Right lobe of liver (tissue), 6 donors: ENCODE data around the gene UNKL. TPM values are rescaled to one million over a fixed set of nuclear protein-coding genes. Genes with fewer than 3 reads are reported as not detected.
A peak's percentile ranks its signal among the peaks of the same experiment; 100 is the strongest.
"Not testable (repeated sequence)": the region's sequence is repeated elsewhere in the genome, so short reads cannot be mapped to it uniquely, and the experiment has no call there.

Experiments used
- ATAC-seq, 4 donors: fragments of 200-7000 bp; cut with Tn5 transposase; one replicate each; pipeline ENCODE4 v1.9.1; 2020; ENCODE audit warnings: mild to moderate bottlenecking in 4 of 4, moderate library complexity in 4 of 4
- DNase-seq, 3 donors: peaks; one replicate each; pipeline ENCODE4 v3.0.0-alpha.2; 2020
- H3K27ac ChIP-seq, 3 donors: fragments of 200-600 bp; one replicate each; pipeline ENCODE4 v1.8.0; 2022
- H3K27me3 ChIP-seq, 2 donors: fragments of 200-600 bp; one replicate each; pipeline ENCODE4 v1.8.0; 2022
- H3K36me3 ChIP-seq, 4 donors: fragments of 200-600 bp; sonication (generic) in 1 of 4; one replicate each; pipeline versions ENCODE4 v1.5.1 to v1.8.0; 2017 to 2022; ENCODE audit warnings: control low read depth in 1 of 4
- H3K4me1 ChIP-seq, 4 donors: fragments of 200-600 bp; sonication (generic) in 1 of 4; one replicate each; pipeline versions ENCODE4 v1.5.1 to v1.8.0; 2017 to 2022; ENCODE audit warnings: control low read depth in 1 of 4
- H3K4me3 ChIP-seq, 3 donors: fragments of 200-600 bp; one replicate each; pipeline ENCODE4 v1.8.0; 2022
- H3K9me3 ChIP-seq, 4 donors: fragments of 200-600 bp; sonication (generic) in 1 of 4; one replicate each; pipeline versions ENCODE4 v1.5.1 to v1.8.0; 2017 to 2022; ENCODE audit warnings: control low read depth in 1 of 4
- POLR2A ChIP-seq: fragments of 450-650 bp; IDR thresholded peaks from one replicate; pipeline ENCODE4 v1.6.1; 2017; ENCODE audit warnings: antibody characterized with exemption, mild to moderate bottlenecking
- WGBS: methylation state at CpG from one replicate; pipeline ENCODE4 v1.1.6; 2018; ENCODE audit warnings: low coverage, low lambda C conversion rate; ENCODE audit not compliant: insufficient coverage; ENCODE audit errors: missing lambda C conversion rate; 5-methylcytosine and 5-hydroxymethylcytosine counted together
- intact Hi-C, 2 donors: fragments of 100-400 bp; cut with DNase I; formaldehyde crosslinking; loops; one replicate each; pipeline versions ENCODE4 v1.11.2 to v1.14.1; 2022
- total RNA-seq, 6 experiments: library from RNA; depleted of rRNA in 2 of 6; stranded (reverse); fragments of >200 nt in 2 of 6; fragmentation: NEBNext Ultra II Directional in 3 of 6; extraction: Animal tissue kit (Norgen Biotek cat#: 25700) in 3 of 6; gene quantifications; one replicate each; pipeline versions ENCODE4 v1.1.0 to v1.2.4, GENCODE V29; 2016 to 2023
- TF ChIP-seq, protein P1 (sequence below), 4 donors: fragments of 200-600 bp in 3 of 4; fragments of 450-650 bp in 1 of 4; IDR thresholded peaks; one replicate each; pipeline versions ENCODE4 v1.5.1 to v1.8.0; 2016 to 2022; ENCODE audit warnings: antibody characterized with exemption in 4 of 4, mild to moderate bottlenecking in 2 of 4
- donor health status: DM: no; HTN: yes; CAD: no.
- donor health status: DM: no; HTN: no; CAD: no.
- donor health status: DM: no; HTN: no; CAD: no.
- donor health status: DM: no; HTN: yes; CAD: no.
- donor health status: DM: no; HTN: yes; CAD: no.

UNKL gene
- total RNA-seq, 6 experiments from 2014 or later: 9.0 to 14.2 (median 12.0) TPM

GRCh38 chr16:1331712-1332617, 82.5 kb downstream of the UNKL start:
- intact Hi-C loops: no loop called here
- H3K27me3 ChIP-seq: peaks cover 0 to 8% of the 10 kb centered on the region in 2 donors
- WGBS: 6% methylated on average over 13 of the region's 34 CpGs
- peaks cover 0 to 24% (median 9%) of the 10 kb centered on the region in 4 donors for H3K4me1 ChIP-seq
- ATAC-seq (peak; percentile 63 to 70 (median 70)), DNase-seq (peak in 2 of 3 donors; percentile 65 to 77)
- H3K4me3 ChIP-seq: peak overlapping the region in 2 of 3 donors; percentile 11 to 39
- TF ChIP-seq POLR2A: peak; percentile 43
- TF ChIP-seq, protein P1, sequence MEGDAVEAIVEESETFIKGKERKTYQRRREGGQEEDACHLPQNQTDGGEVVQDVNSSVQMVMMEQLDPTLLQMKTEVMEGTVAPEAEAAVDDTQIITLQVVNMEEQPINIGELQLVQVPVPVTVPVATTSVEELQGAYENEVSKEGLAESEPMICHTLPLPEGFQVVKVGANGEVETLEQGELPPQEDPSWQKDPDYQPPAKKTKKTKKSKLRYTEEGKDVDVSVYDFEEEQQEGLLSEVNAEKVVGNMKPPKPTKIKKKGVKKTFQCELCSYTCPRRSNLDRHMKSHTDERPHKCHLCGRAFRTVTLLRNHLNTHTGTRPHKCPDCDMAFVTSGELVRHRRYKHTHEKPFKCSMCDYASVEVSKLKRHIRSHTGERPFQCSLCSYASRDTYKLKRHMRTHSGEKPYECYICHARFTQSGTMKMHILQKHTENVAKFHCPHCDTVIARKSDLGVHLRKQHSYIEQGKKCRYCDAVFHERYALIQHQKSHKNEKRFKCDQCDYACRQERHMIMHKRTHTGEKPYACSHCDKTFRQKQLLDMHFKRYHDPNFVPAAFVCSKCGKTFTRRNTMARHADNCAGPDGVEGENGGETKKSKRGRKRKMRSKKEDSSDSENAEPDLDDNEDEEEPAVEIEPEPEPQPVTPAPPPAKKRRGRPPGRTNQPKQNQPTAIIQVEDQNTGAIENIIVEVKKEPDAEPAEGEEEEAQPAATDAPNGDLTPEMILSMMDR (IDR thresholded peaks at IDR 0.05): no peak
- no peaks in the 10 kb centered on the region for H3K36me3 ChIP-seq
- H3K27ac ChIP-seq: peak overlapping the region in 2 of 3 donors; percentile 37 to 46
- no peaks in the 10 kb centered on the region for H3K9me3 ChIP-seq

DNA sequence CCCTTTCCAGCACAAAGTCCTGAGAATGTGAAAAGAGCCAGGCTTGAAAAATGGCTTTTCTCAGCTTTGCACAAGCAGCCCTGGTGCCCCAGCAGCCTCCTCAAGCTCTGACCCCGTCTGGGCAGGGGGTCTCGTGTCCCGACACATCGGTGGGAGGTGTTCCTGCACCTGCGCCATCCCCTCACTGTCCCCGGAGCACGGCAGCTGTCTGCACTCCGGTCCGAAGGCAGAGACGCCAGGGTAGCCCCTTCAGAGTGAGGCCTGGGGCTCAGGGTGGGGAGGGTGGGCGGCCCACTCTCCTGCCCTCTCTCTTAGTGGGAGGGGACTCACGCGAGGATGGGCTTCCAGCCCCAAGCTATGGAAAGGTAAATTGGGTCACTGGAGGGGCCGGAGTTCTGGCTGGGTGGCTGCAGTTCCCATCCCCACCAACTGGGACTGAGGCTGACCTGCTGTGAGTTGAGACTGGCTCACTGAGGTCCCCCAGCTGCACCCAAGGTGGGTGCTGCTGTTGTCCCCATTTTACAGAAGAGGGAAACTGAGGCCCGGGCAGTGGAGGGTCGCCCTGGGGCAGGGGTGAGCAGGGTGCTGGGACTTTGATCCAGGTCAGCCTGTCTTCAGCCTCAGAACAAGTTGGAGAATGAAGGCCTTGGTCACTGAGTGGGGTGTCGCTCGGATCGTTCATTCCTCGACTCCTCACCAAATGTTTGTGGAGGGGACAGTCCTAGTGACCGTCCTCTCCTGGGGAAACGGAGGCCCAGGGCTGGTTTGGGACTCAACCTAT, 83.4 kb downstream of the UNKL start:
- peaks cover 0 to 24% (median 9%) of the 10 kb centered on the region in 4 donors for H3K4me1 ChIP-seq
- H3K27ac ChIP-seq: peak overlapping the region in 2 of 3 donors; percentile 37 to 46
- TF ChIP-seq, protein P1 (IDR thresholded peaks at IDR 0.05): no peak
- TF ChIP-seq POLR2A: no peak
- intact Hi-C loops: no loop called here
- no peaks in the 10 kb centered on the region for H3K9me3 ChIP-seq
- peak overlapping the region in 2 of 3 donors; percentile 11 to 39 for H3K4me3 ChIP-seq
- H3K36me3 ChIP-seq: no peaks in the 10 kb centered on the region
- H3K27me3 ChIP-seq: peaks cover 0 to 8% of the 10 kb centered on the region in 2 donors
- ATAC-seq: no peak
- 51% methylated on average over 9 of the region's 22 CpGs for WGBS
- no peak for DNase-seq

- ATAC-seq (no peak), DNase-seq (no peak)
- peaks cover 0 to 24% (median 9%) of the 10 kb centered on the region in 4 donors for H3K4me1 ChIP-seq
- TF ChIP-seq, protein P1 (IDR thresholded peaks at IDR 0.05): peak in 3 of 4 donors; percentile 27 to 38 (median 30)
- TF ChIP-seq POLR2A: no peak
- intact Hi-C loops: no loop called here
- no peaks in the 10 kb centered on the region for H3K9me3 ChIP-seq
- no peak overlapping the region for H3K4me3 ChIP-seq
- H3K36me3 ChIP-seq: peaks cover 0 to 2% (median 0%) of the 10 kb centered on the region in 4 donors
- H3K27ac ChIP-seq: no peak overlapping the region
- peaks cover 0 to 8% of the 10 kb centered on the region in 2 donors for H3K27me3 ChIP-seq
- WGBS: 61% methylated on average over 8 of the region's 17 CpGs
These were observed 84.1 kb downstream of the UNKL start for GRCh38 chr16:1330260-1330914.

DNA sequence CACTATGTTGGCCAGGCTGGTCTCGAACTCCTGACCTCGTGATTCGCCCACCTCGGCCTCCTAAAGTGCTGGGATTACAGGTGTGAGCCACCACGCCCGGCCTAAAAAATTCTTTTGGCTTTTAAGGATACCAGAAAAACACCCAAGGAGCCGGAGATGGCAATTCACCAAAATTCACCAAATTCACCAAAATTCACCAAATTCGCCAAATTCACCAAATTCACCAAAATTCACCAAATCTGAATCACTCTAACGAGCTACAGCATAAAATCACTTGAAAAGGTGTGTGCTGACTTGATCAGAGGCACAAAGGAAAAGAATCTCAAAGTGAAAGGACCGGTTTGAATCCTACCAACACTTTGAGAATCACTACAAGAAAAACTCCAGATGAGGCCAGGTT, 85.5 kb downstream of the UNKL start:
- H3K36me3 ChIP-seq: peaks cover 0 to 14% (median 7%) of the 10 kb centered on the region in 4 donors
- intact Hi-C loops, DNase-seq, ATAC-seq, H3K27me3 ChIP-seq, H3K9me3 ChIP-seq, H3K4me3 ChIP-seq, H3K27ac ChIP-seq: not testable (repeated sequence)
- peaks cover 0 to 23% (median 9%) of the 10 kb centered on the region in 4 donors for H3K4me1 ChIP-seq
- 86% methylated on average over 6 of the region's 10 CpGs for WGBS

- H3K9me3 ChIP-seq, ATAC-seq, intact Hi-C loops, H3K27ac ChIP-seq, H3K4me3 ChIP-seq, DNase-seq, H3K27me3 ChIP-seq: not testable (repeated sequence)
- WGBS: 75% methylated on average over 4 of the region's 20 CpGs
- peaks cover 0 to 19% (median 8%) of the 10 kb centered on the region in 4 donors for H3K36me3 ChIP-seq
- peaks cover 0 to 18% (median 9%) of the 10 kb centered on the region in 4 donors for H3K4me1 ChIP-seq
These were observed 86.4 kb downstream of the UNKL start for GRCh38 chr16:1328136-1328535.
